Peyer's patch (tissue), 4 donors: ENCODE measurements around the gene PAIP2. TPM values are rescaled to one million over a fixed set of nuclear protein-coding genes. Genes with fewer than 3 reads are reported as not detected.

Experiments
- DNase-seq, 3 donors: peaks; one replicate each; pipeline ENCODE4 v3.0.0-alpha.2; 2017 to 2019
- H3K27ac ChIP-seq, 4 donors: fragments of 200-600 bp; sonication (generic); one replicate each; pipeline ENCODE4 v1.5.1; 2016 to 2019
- H3K27me3 ChIP-seq, 2 donors: fragments of 200-600 bp; sonication (generic); one replicate each; pipeline ENCODE4 v1.5.1; 2019
- H3K36me3 ChIP-seq, 3 donors: fragments of 200-600 bp; sonication (generic); one replicate each; pipeline ENCODE4 v1.5.1; 2016 to 2019
- H3K4me1 ChIP-seq, 4 donors: fragments of 200-600 bp; sonication (generic); one replicate each; pipeline ENCODE4 v1.5.1; 2016 to 2019
- H3K4me3 ChIP-seq, 4 donors: fragments of 200-600 bp; sonication (generic); 1 replicate in 3 of 4; 2 replicates in 1 of 4; pipeline ENCODE4 v1.5.1; 2016 to 2019; ENCODE audit warnings: mild to moderate bottlenecking in 1 of 4
- H3K9me3 ChIP-seq, 4 donors: fragments of 200-600 bp; sonication (generic); one replicate each; pipeline ENCODE4 v1.5.1; 2016 to 2019; ENCODE audit warnings: mild to moderate bottlenecking in 1 of 4
- POLR2A ChIP-seq, 2 donors: fragments of 450-650 bp; IDR thresholded peaks; one replicate each; pipeline ENCODE4 v1.5.1; 2017; ENCODE audit warnings: antibody characterized with exemption in 2 of 2, mild to moderate bottlenecking in 2 of 2, moderate library complexity in 2 of 2
- total RNA-seq, 4 donors: library from RNA; depleted of rRNA; stranded (reverse); fragments of >200 nt; gene quantifications; one replicate each; pipeline ENCODE4 v1.1.0, GENCODE V29; 2016
- TF ChIP-seq, protein P1 (sequence below), 6 experiments: fragments of 450-650 bp in 4 of 6; fragments of 200-600 bp in 2 of 6; sonication (generic) in 1 of 6; IDR thresholded peaks; one replicate each; pipeline ENCODE4 v1.5.1; 2017 to 2019; ENCODE audit warnings: antibody characterized with exemption in 6 of 6, mild to moderate bottlenecking in 3 of 6, moderate library complexity in 1 of 6

The PAIP2 gene
- total RNA-seq, 4 donors from 2014 or later = 24.3 to 77.6 (median 35.6) TPM

DNA sequence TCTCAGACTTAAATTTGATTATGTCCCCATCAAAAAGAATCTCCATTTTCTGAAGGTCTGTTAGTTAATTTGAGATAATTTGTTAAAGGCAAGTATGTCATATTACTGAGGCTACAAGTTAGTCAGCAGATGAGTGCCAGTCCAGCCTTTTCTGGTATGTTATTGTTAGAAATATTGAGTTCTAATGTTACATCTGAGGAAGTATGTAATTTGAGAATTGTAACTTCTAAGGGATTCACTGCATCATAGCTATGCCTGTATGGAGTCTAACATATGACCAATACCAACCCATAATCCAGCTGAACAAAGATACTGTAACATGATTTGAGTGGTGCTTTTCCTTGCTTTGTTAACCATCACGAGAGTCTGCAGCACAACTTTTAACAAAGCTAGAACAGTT, 27.5 kb downstream of the PAIP2 start:
- no peaks in the 10 kb centered on the region for H3K9me3 ChIP-seq
- H3K4me3 ChIP-seq = no peak overlapping the region
- H3K27ac ChIP-seq = no peak overlapping the region
- TF ChIP-seq POLR2A (IDR thresholded peaks at IDR 0.05) = no peak
- TF ChIP-seq, protein P1, sequence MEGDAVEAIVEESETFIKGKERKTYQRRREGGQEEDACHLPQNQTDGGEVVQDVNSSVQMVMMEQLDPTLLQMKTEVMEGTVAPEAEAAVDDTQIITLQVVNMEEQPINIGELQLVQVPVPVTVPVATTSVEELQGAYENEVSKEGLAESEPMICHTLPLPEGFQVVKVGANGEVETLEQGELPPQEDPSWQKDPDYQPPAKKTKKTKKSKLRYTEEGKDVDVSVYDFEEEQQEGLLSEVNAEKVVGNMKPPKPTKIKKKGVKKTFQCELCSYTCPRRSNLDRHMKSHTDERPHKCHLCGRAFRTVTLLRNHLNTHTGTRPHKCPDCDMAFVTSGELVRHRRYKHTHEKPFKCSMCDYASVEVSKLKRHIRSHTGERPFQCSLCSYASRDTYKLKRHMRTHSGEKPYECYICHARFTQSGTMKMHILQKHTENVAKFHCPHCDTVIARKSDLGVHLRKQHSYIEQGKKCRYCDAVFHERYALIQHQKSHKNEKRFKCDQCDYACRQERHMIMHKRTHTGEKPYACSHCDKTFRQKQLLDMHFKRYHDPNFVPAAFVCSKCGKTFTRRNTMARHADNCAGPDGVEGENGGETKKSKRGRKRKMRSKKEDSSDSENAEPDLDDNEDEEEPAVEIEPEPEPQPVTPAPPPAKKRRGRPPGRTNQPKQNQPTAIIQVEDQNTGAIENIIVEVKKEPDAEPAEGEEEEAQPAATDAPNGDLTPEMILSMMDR (IDR thresholded peaks at IDR 0.05) = no peak
- H3K4me1 ChIP-seq = peaks cover 0 to 5% (median 2%) of the 10 kb centered on the region in 4 donors
- peaks cover 0 to 72% (median 2%) of the 10 kb centered on the region in 3 donors for H3K36me3 ChIP-seq
- no peak for DNase-seq
- no peaks in the 10 kb centered on the region for H3K27me3 ChIP-seq

DNA sequence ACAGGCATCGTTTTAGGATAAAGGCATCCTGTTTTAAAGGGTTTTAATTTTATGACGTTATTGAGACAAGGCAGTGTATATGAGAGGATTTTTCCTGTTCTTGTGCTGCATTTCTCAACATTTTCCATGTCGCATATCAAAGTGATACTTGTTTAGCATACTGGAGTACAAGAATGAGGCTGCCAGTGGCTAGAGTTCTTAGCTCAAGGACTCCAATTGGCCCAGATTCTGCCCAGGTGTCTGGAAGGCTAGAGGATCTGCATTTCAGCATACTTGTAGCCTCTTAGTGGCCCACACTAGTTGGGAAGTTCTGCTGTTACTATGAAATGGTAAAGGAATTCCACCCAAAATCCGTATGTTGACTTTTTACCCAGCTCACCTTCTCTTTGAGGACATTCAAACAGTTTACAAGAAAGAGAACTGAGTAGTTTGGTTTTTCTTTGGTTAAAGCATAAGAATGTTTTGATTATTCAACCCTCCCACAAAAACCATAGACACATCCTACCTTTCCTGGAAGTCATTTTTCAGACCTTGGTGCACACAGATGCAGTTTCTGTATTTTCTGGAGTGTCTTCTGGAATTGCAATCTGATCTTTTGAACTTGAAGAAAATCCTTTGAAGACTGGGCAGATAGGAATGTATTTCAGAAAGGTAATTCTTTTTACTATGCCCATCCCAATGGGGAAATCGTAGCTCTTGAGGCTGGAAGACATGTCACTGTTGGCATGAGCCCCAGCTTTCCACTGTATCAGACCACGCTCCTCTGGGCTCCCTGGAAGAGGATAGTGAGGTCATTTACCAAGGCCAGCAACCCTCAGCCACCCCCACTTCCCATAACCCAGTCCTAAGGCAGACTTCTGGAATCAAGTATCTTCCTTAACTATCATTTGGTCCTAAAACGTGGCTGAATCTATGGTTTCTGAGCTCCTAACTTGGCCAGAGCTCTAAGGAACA, 30.1 kb downstream of the PAIP2 start:
- H3K27ac ChIP-seq = no peak overlapping the region

DNA sequence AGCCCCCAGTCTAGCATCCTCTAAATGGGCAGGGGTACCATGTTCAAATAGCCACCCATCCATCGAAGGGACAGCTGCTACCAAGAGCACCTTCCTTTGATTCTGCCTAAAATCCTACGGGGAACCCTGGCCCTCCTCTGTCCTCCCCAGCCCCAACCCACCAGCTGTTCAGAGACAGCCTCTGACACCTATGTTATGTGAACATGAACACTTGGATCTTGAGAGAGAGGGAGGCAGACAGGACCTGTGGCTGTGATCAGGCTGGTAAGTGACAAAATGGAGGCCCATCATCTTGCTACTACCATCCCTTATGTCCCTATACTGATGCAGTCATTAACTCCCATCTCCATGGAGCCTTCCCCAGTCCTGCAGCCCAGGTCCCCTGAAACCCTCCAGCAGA, 33.3 kb downstream of the PAIP2 start:
- H3K4me3 ChIP-seq = no peak overlapping the region
- peaks cover 0 to 37% (median 0%) of the 10 kb centered on the region in 3 donors for H3K36me3 ChIP-seq
- no peaks in the 10 kb centered on the region for H3K9me3 ChIP-seq
- no peaks in the 10 kb centered on the region for H3K27me3 ChIP-seq
- H3K27ac ChIP-seq = peak overlapping the region in 1 of 4 donors; percentile 86
- no peak for TF ChIP-seq POLR2A (IDR thresholded peaks at IDR 0.05)
- TF ChIP-seq, protein P1 (IDR thresholded peaks at IDR 0.05) = no peak
- peaks cover 0 to 10% (median 2%) of the 10 kb centered on the region in 4 donors for H3K4me1 ChIP-seq
- peak in 2 of 3 donors; percentile 22 to 35 for DNase-seq

More for the DNA sequence above, 30.1 kb downstream of the PAIP2 start:
- Histone ChIP-seq H3K36me3 (peaks cover 0 to 49% (median 2%) of the 10 kb centered on the region in 3 donors), H3K9me3 (no peaks in the 10 kb centered on the region), H3K27me3 (no peaks in the 10 kb centered on the region), H3K4me1 (peaks cover 0 to 10% (median 2%) of the 10 kb centered on the region in 4 donors), H3K4me3 (no peak overlapping the region)
- TF ChIP-seq, protein P1 (IDR thresholded peaks at IDR 0.05) = no peak
- no peak for TF ChIP-seq POLR2A (IDR thresholded peaks at IDR 0.05)
- DNase-seq = no peak

DNA sequence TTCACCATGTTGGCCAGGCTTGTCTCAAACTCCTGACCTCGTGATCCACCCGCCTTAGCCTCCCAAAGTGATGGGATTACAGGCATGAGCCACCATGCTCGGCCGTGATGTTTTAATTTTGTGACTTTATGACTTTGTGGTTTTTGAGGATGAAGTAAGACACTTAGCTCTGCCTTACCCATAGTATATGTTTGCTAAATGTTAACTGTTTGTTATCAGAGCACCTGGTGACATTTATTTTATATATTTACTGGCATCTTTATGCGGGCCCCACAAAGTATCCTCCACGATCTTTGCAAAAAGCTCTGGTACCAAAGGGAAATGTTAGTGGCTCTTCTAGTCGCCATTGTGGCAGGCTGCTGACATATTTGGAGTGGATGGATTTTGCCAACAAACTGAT, 34.7 kb downstream of the PAIP2 start:
- peaks cover 0 to 10% (median 2%) of the 10 kb centered on the region in 4 donors for H3K4me1 ChIP-seq
- H3K9me3 ChIP-seq = no peaks in the 10 kb centered on the region
- no peak for DNase-seq
- no peak for TF ChIP-seq POLR2A (IDR thresholded peaks at IDR 0.05)
- TF ChIP-seq, protein P1 (IDR thresholded peaks at IDR 0.05) = no peak
- no peak overlapping the region for H3K4me3 ChIP-seq
- peaks cover 0 to 34% (median 0%) of the 10 kb centered on the region in 3 donors for H3K36me3 ChIP-seq
- no peaks in the 10 kb centered on the region for H3K27me3 ChIP-seq
- H3K27ac ChIP-seq = no peak overlapping the region

DNA sequence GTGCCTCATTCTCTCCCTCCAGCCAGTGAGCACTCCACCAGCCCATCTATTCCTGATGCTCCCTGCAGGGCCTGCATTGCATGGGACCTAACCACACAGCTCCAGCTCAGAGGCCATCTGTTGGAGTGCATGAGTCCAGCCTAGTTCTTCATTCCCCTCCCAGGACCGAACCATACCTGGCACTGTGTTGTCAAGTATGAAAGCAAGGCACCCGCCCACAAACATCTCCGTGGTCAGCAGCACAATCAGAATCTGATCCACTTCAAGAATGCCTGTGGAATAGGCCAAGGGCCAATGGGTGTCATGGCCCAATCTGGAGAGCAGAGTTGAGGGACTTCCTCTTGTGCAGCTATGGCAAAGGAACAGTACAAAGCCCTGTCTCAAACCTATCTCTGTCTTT, 35.6 kb downstream of the PAIP2 start:
- no peak overlapping the region for H3K27ac ChIP-seq
- H3K4me3 ChIP-seq = no peak overlapping the region
- H3K27me3 ChIP-seq = no peaks in the 10 kb centered on the region
- H3K9me3 ChIP-seq = no peaks in the 10 kb centered on the region
- TF ChIP-seq, protein P1 (IDR thresholded peaks at IDR 0.05) = no peak
- TF ChIP-seq POLR2A (IDR thresholded peaks at IDR 0.05) = no peak
- DNase-seq = peak in 2 of 3 donors; percentile 17 to 37
- peaks cover 0 to 17% (median 2%) of the 10 kb centered on the region in 4 donors for H3K4me1 ChIP-seq
- peaks cover 0 to 26% (median 0%) of the 10 kb centered on the region in 3 donors for H3K36me3 ChIP-seq
